Neural cell (in vitro differentiated cells): ENCODE measurements around the gene CCDC40. TPM values are rescaled to one million over a fixed set of nuclear protein-coding genes. Genes with fewer than 3 reads are reported as not detected.

Source experiments
- H2AFZ ChIP-seq: fragments of 200-600, 300-800 bp; sonication (generic), shearing (Covaris generic); 2 replicates; pipeline ENCODE4 v1.6.0; 2014; ENCODE audit warnings: low read depth, mild to moderate bottlenecking, antibody characterized with exemption, low read length, moderate library complexity
- H3F3A ChIP-seq: fragments of 200-600 bp; shearing (Covaris generic); 2 replicates; pipeline ENCODE4 v1.6.1; 2016; ENCODE audit warnings: mild to moderate bottlenecking, moderate library complexity, mixed read lengths, antibody characterized with exemption, low read length; ENCODE audit not compliant: insufficient read depth, poor library complexity, severe bottlenecking
- H3K27ac ChIP-seq: fragments of 200-600, 300-800 bp; sonication (generic), shearing (Covaris generic); 2 replicates; pipeline ENCODE4 v1.5.1; 2014; ENCODE audit warnings: mild to moderate bottlenecking, low read length, moderate library complexity
- H3K27me3 ChIP-seq: fragments of 300-800, 200-600 bp; sonication (generic), shearing (Covaris generic); 2 replicates; pipeline ENCODE4 v1.6.0; 2014; ENCODE audit warnings: mild to moderate bottlenecking, low read depth, low read length, moderate library complexity; ENCODE audit not compliant: insufficient read depth
- H3K36me3 ChIP-seq: fragments of 300-800, 200-600 bp; sonication (generic), shearing (Covaris generic); 2 replicates; pipeline ENCODE4 v1.5.1; 2014; ENCODE audit warnings: mild to moderate bottlenecking, antibody characterized with exemption, low read length, moderate library complexity; ENCODE audit not compliant: insufficient read depth
- H3K4me2 ChIP-seq: fragments of 300-800, 200-600 bp; sonication (generic), shearing (Covaris generic); 2 replicates; pipeline ENCODE4 v1.6.0; 2014; ENCODE audit warnings: mild to moderate bottlenecking, low read length
- H3K4me3 ChIP-seq: fragments of 300-800, 200-600 bp; sonication (generic), shearing (Covaris generic); 2 replicates; pipeline ENCODE4 v1.5.1; 2014; ENCODE audit warnings: mild to moderate bottlenecking, low read length, moderate library complexity
- H3K79me2 ChIP-seq: fragments of 200-600 bp; shearing (Covaris generic); replicated peaks from 2 replicates; pipeline ENCODE4 v1.6.0; 2014; ENCODE audit warnings: mild to moderate bottlenecking, low read length, moderate library complexity; ENCODE audit not compliant: insufficient read depth
- H3K9ac ChIP-seq: fragments of 300-800, 200-600 bp; sonication (generic), shearing (Covaris generic); 2 replicates; pipeline ENCODE4 v1.6.1; 2016; ENCODE audit warnings: mild to moderate bottlenecking, low read length, mixed read lengths
- H3K9me2 ChIP-seq: fragments of 200-600 bp; shearing (Covaris generic); 2 replicates; pipeline ENCODE4 v1.6.1; 2016; ENCODE audit warnings: mild to moderate bottlenecking, low read length, mixed read lengths; ENCODE audit not compliant: insufficient read depth
- H3K9me3 ChIP-seq: fragments of 200-600, 300-800 bp; sonication (generic), shearing (Covaris generic); 2 replicates; pipeline ENCODE4 v1.6.1; 2016; ENCODE audit warnings: mild to moderate bottlenecking, mixed run types, low read length, moderate library complexity, mixed read lengths
- H4K20me1 ChIP-seq: fragments of 200-600 bp; shearing (Covaris generic); 2 replicates; pipeline ENCODE4 v1.6.1; 2016; ENCODE audit warnings: mild to moderate bottlenecking, mixed run types; ENCODE audit not compliant: insufficient read depth
- EP300 ChIP-seq: fragments of 450-650 bp; conservative IDR thresholded peaks from 2 replicates; pipeline ENCODE4 v1.6.1; 2014; ENCODE audit warnings: antibody characterized with exemption, mild to moderate bottlenecking, moderate library complexity; ENCODE audit not compliant: poor library complexity, severe bottlenecking
- EZH2 ChIP-seq: fragments of 200-600, 300-800 bp; shearing (Covaris generic), sonication (generic); IDR thresholded peaks from 2 replicates; pipeline ENCODE4 v1.6.1; 2014; ENCODE audit warnings: antibody characterized with exemption, low read length, borderline replicate concordance, mild to moderate bottlenecking; ENCODE audit not compliant: insufficient read depth, poor library complexity, severe bottlenecking
- MXI1 ChIP-seq: fragments of 450-650 bp; conservative IDR thresholded peaks from 2 replicates; pipeline ENCODE4 v1.6.1; 2014; ENCODE audit warnings: antibody characterized with exemption, mild to moderate bottlenecking; ENCODE audit not compliant: poor library complexity, severe bottlenecking
- POLR2AphosphoS5 ChIP-seq: IDR thresholded peaks from 2 replicates; pipeline ENCODE4 v1.6.1; 2012
- RAD21 ChIP-seq: fragments of 450-650 bp; conservative IDR thresholded peaks from 2 replicates; pipeline ENCODE4 v1.6.1; 2014; ENCODE audit warnings: antibody characterized with exemption, mild to moderate bottlenecking, moderate library complexity
- SMC3 ChIP-seq: fragments of 450-650 bp; conservative IDR thresholded peaks from 2 replicates; pipeline ENCODE4 v1.6.1; 2014; ENCODE audit warnings: antibody characterized with exemption, mild to moderate bottlenecking, moderate library complexity; ENCODE audit not compliant: poor library complexity
- TAF1 ChIP-seq: IDR thresholded peaks from 2 replicates; pipeline ENCODE4 v1.6.1; 2012; ENCODE audit warnings: low read depth
- polyA plus RNA-seq: library from polyadenylated mRNA; depleted of rRNA; stranded (reverse); fragments of >200 nt; gene quantifications from 2 replicates; pipeline ENCODE4 v1.2.3, GENCODE V29; 2014
- TF ChIP-seq, protein P1 (sequence below): IDR thresholded peaks from 2 replicates; pipeline ENCODE4 v1.6.1; 2012; ENCODE audit warnings: borderline replicate concordance
- TF ChIP-seq, protein P2 (sequence below): fragments of 450-650 bp; IDR thresholded peaks from 2 replicates; pipeline ENCODE4 v1.5.1; 2014; ENCODE audit warnings: antibody characterized with exemption, mild to moderate bottlenecking, moderate library complexity; ENCODE audit not compliant: poor library complexity, severe bottlenecking

CCDC40 gene
- polyA plus RNA-seq, 1 donor from 2014 or later: 5.5 TPM

DNA sequence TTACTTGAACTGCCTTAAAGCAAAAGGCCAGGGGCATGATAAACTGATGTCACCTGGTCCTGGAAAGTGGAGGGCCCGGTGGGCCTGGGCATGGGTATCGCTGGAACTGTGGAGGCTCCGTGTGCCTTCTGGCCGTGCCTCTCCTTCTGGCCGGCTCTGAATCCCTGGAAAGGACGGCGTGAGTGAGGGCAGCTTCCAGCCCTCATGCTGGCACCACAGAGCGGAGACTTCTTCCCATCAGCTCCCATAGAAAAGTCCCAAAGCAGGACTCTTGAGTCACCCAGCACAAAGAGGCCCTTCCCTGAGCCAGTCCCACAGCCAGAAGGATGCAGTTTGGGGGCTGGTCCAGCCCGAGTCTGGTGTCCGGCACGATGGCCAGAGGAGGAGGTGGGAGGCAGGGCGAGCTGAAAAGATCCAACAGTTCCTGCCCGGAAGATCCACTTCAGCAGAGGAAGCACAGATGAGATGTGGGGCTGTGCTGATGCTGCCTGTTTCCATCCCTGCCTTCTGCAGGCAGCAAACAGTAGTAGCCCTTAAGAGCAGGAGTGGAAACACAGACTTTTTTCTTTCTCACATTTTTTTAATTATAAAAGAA, 72.7 kb downstream of the CCDC40 start:
- H3F3A ChIP-seq: no peaks in the 10 kb centered on the region
- H3K9ac ChIP-seq: no peak overlapping the region
- no peaks in the 10 kb centered on the region for H3K9me2 ChIP-seq
- no peak overlapping the region for H3K4me2 ChIP-seq
- H3K79me2 ChIP-seq: no peaks in the 10 kb centered on the region
- H3K9me3 ChIP-seq: no peaks in the 10 kb centered on the region
- H2AFZ ChIP-seq: no peak overlapping the region
- no peak for TF ChIP-seq POLR2AphosphoS5
- TF ChIP-seq, protein P1, sequence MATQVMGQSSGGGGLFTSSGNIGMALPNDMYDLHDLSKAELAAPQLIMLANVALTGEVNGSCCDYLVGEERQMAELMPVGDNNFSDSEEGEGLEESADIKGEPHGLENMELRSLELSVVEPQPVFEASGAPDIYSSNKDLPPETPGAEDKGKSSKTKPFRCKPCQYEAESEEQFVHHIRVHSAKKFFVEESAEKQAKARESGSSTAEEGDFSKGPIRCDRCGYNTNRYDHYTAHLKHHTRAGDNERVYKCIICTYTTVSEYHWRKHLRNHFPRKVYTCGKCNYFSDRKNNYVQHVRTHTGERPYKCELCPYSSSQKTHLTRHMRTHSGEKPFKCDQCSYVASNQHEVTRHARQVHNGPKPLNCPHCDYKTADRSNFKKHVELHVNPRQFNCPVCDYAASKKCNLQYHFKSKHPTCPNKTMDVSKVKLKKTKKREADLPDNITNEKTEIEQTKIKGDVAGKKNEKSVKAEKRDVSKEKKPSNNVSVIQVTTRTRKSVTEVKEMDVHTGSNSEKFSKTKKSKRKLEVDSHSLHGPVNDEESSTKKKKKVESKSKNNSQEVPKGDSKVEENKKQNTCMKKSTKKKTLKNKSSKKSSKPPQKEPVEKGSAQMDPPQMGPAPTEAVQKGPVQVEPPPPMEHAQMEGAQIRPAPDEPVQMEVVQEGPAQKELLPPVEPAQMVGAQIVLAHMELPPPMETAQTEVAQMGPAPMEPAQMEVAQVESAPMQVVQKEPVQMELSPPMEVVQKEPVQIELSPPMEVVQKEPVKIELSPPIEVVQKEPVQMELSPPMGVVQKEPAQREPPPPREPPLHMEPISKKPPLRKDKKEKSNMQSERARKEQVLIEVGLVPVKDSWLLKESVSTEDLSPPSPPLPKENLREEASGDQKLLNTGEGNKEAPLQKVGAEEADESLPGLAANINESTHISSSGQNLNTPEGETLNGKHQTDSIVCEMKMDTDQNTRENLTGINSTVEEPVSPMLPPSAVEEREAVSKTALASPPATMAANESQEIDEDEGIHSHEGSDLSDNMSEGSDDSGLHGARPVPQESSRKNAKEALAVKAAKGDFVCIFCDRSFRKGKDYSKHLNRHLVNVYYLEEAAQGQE: no peak
- no peak for TF ChIP-seq SMC3
- no peak for TF ChIP-seq TAF1
- no peak for TF ChIP-seq RAD21
- no peak for TF ChIP-seq EZH2
- TF ChIP-seq, protein P2, sequence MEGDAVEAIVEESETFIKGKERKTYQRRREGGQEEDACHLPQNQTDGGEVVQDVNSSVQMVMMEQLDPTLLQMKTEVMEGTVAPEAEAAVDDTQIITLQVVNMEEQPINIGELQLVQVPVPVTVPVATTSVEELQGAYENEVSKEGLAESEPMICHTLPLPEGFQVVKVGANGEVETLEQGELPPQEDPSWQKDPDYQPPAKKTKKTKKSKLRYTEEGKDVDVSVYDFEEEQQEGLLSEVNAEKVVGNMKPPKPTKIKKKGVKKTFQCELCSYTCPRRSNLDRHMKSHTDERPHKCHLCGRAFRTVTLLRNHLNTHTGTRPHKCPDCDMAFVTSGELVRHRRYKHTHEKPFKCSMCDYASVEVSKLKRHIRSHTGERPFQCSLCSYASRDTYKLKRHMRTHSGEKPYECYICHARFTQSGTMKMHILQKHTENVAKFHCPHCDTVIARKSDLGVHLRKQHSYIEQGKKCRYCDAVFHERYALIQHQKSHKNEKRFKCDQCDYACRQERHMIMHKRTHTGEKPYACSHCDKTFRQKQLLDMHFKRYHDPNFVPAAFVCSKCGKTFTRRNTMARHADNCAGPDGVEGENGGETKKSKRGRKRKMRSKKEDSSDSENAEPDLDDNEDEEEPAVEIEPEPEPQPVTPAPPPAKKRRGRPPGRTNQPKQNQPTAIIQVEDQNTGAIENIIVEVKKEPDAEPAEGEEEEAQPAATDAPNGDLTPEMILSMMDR: no peak
- H3K27me3 ChIP-seq: no peaks in the 10 kb centered on the region
- H3K27ac ChIP-seq: no peak overlapping the region
- H3K36me3 ChIP-seq: no peaks in the 10 kb centered on the region
- H4K20me1 ChIP-seq: no peaks in the 10 kb centered on the region
- H3K4me3 ChIP-seq: no peak overlapping the region

DNA sequence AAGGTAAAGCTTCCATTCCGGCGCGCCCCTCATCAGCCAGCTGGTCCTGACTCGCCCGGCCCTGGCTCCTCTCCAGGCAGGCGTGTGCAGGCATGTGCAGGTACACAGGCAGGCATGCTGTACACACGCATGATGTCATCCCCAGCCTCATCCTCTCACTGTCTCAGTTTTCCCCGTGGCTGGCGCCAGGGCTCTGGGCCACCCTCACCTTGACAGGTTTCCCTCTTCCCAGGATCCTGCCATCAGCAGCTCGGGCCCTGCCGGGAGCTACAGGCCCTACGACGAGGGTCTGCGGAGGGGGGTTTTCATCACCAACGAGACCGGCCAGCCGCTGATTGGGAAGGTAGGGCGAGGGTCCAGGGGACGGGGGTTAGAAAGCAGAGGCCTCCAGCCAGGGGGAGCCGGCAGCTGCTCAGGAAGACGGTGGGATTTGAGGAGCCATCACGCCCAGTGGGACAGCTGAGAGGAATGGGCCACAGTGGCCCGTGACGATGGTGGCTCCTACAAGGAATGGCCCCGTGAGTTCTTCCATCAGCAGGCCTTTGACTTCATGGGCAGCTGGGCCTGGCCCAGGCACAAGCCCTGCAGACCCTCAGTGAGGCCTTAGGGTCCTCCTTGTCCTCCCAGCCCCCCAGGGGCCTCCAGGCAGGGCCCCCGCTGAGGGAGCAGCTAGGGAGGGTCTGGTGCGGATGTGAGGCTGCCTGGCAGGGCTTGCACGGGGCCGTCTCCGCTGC, 73.4 kb downstream of the CCDC40 start:
- Histone ChIP-seq H3K4me2 (no peak overlapping the region), H3K9ac (no peak overlapping the region), H3K36me3 (no peaks in the 10 kb centered on the region), H3K27ac (no peak overlapping the region), H3K27me3 (no peaks in the 10 kb centered on the region), H3K79me2 (no peaks in the 10 kb centered on the region), H4K20me1 (no peaks in the 10 kb centered on the region), H3F3A (no peaks in the 10 kb centered on the region), H3K9me2 (no peaks in the 10 kb centered on the region), H3K4me3 (no peak overlapping the region), H3K9me3 (no peaks in the 10 kb centered on the region), H2AFZ (no peak overlapping the region)
- no peak for TF ChIP-seq TAF1
- TF ChIP-seq, protein P2: no peak
- TF ChIP-seq MXI1: no peak
- no peak for TF ChIP-seq SMC3
- TF ChIP-seq, protein P1: no peak
- TF ChIP-seq EP300: no peak
- no peak for TF ChIP-seq EZH2
- TF ChIP-seq POLR2AphosphoS5: no peak
- no peak for TF ChIP-seq RAD21
